Measurements from ENCODE around the gene TFEC.

DNA sequence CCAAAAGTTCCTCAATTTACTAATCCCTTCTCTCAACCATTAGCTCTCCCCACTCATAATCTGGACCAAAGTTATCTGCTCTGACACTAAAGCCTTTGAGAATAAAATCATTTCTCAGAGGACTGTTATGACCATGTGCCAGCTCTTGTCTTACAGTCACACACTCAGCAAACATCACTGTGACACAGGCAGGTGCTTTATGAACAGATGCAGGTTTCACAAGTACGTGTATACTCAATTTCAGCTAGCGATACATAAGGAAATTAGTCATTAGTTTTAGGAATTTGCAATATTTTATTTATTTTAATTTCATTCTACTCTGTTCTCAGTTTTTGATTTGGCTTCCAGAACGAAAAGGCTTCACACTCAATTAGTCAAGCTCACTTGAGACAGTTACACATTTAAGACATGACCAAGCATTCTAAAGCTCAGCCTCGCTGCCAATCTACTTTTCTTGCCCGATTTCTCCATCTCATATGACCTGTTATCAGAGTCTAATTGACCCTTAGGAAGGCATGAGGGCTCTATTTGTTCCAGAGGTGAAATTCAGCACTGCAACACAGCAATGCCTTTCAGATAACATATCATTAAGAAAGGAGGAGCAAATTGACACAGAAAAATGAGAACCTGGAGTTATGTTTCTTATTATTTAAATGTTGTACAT lies 76.8 kb downstream of the TFEC start:
- TF ChIP-seq GABPA (IDR thresholded peaks at IDR 0.05; ENCODE audit: low read depth) (no peak), REST (IDR thresholded peaks at IDR 0.05; ENCODE audit: insufficient replicate concordance, low read depth) (no peak)
- TF ChIP-seq, protein P1, sequence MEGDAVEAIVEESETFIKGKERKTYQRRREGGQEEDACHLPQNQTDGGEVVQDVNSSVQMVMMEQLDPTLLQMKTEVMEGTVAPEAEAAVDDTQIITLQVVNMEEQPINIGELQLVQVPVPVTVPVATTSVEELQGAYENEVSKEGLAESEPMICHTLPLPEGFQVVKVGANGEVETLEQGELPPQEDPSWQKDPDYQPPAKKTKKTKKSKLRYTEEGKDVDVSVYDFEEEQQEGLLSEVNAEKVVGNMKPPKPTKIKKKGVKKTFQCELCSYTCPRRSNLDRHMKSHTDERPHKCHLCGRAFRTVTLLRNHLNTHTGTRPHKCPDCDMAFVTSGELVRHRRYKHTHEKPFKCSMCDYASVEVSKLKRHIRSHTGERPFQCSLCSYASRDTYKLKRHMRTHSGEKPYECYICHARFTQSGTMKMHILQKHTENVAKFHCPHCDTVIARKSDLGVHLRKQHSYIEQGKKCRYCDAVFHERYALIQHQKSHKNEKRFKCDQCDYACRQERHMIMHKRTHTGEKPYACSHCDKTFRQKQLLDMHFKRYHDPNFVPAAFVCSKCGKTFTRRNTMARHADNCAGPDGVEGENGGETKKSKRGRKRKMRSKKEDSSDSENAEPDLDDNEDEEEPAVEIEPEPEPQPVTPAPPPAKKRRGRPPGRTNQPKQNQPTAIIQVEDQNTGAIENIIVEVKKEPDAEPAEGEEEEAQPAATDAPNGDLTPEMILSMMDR (IDR thresholded peaks at IDR 0.05; ENCODE audit: insufficient read depth, low read length): no peak

Data from HL-60 (cell line).